ENCODE measurements around the gene ESPL1.

Gene ESPL1

GRCh38 chr12:53265783-53266182, 2.3 kb upstream of the ESPL1 start:
- peak overlapping the region; percentile 14 for H3K27ac Mint-ChIP-seq
- H3K36me3 Mint-ChIP-seq (ENCODE audit: low read depth): peaks cover 28% of the 10 kb centered on the region

GRCh38 chr12:53267306-53267998, 647 bp upstream of the ESPL1 start:
- DNase-seq: peak; percentile 52
- H3K36me3 Mint-ChIP-seq (ENCODE audit: low read depth): peaks cover 44% of the 10 kb centered on the region
- peak overlapping the region; percentile 98 for H3K4me3 Mint-ChIP-seq
- H3K4me1 Mint-ChIP-seq (ENCODE audit: low read depth): peaks cover 41% of the 10 kb centered on the region
- peak overlapping the region; percentile 99 for H3K27ac Mint-ChIP-seq
- H3K9me3 Mint-ChIP-seq: no peaks in the 10 kb centered on the region
- H3K27me3 Mint-ChIP-seq: no peaks in the 10 kb centered on the region

More at GRCh38 chr12:53265783-53266182, 2.3 kb upstream of the ESPL1 start:
- Mint-ChIP-seq H3K9me3 (no peaks in the 10 kb centered on the region), H3K4me3 (no peak overlapping the region), H3K27me3 (no peaks in the 10 kb centered on the region), H3K4me1 (ENCODE audit: low read depth) (peaks cover 38% of the 10 kb centered on the region)
- DNase-seq: no peak

GRCh38 chr12:53268630-53269562, 797 bp downstream of the ESPL1 start:
- H3K36me3 Mint-ChIP-seq (ENCODE audit: low read depth): peaks cover 55% of the 10 kb centered on the region
- H3K9me3 Mint-ChIP-seq: no peaks in the 10 kb centered on the region
- DNase-seq: no peak
- peak overlapping the region; percentile 98 for H3K4me3 Mint-ChIP-seq
- H3K27me3 Mint-ChIP-seq: no peaks in the 10 kb centered on the region
- peak overlapping the region; percentile 99 for H3K27ac Mint-ChIP-seq
- peaks cover 41% of the 10 kb centered on the region for H3K4me1 Mint-ChIP-seq (ENCODE audit: low read depth)

GRCh38 chr12:53274445-53274844, 6.3 kb downstream of the ESPL1 start:
- Mint-ChIP-seq H3K4me3 (no peak overlapping the region), H3K4me1 (ENCODE audit: low read depth) (peaks cover 18% of the 10 kb centered on the region), H3K9me3 (no peaks in the 10 kb centered on the region), H3K27ac (no peak overlapping the region), H3K36me3 (ENCODE audit: low read depth) (peaks cover 92% of the 10 kb centered on the region), H3K27me3 (no peaks in the 10 kb centered on the region)
- no peak for DNase-seq

- Mint-ChIP-seq H3K9me3 (no peaks in the 10 kb centered on the region), H3K4me1 (ENCODE audit: low read depth) (peaks cover 5% of the 10 kb centered on the region), H3K36me3 (ENCODE audit: low read depth) (peaks cover 89% of the 10 kb centered on the region), H3K4me3 (no peak overlapping the region), H3K27ac (no peak overlapping the region), H3K27me3 (no peaks in the 10 kb centered on the region)
- DNase-seq: no peak
These were observed 8.4 kb downstream of the ESPL1 start for GRCh38 chr12:53276511-53276910.

- no peak overlapping the region for H3K4me3 Mint-ChIP-seq
- DNase-seq: no peak
- no peaks in the 10 kb centered on the region for H3K27me3 Mint-ChIP-seq
- H3K36me3 Mint-ChIP-seq (ENCODE audit: low read depth): peaks cover 89% of the 10 kb centered on the region
- no peaks in the 10 kb centered on the region for H3K9me3 Mint-ChIP-seq
- peaks cover 2% of the 10 kb centered on the region for H3K4me1 Mint-ChIP-seq (ENCODE audit: low read depth)
- no peak overlapping the region for H3K27ac Mint-ChIP-seq
These were observed 9.9 kb downstream of the ESPL1 start for GRCh38 chr12:53277981-53278380.

GRCh38 chr12:53279283-53279869, 11.3 kb downstream of the ESPL1 start:
- H3K27ac Mint-ChIP-seq: no peak overlapping the region
- no peak for DNase-seq
- no peak overlapping the region for H3K4me3 Mint-ChIP-seq
- no peaks in the 10 kb centered on the region for H3K9me3 Mint-ChIP-seq
- peaks cover under 1% of the 10 kb centered on the region for H3K4me1 Mint-ChIP-seq (ENCODE audit: low read depth)
- no peaks in the 10 kb centered on the region for H3K27me3 Mint-ChIP-seq
- H3K36me3 Mint-ChIP-seq (ENCODE audit: low read depth): peaks cover 92% of the 10 kb centered on the region

GRCh38 chr12:53279888-53280498, 11.9 kb downstream of the ESPL1 start:
- no peak overlapping the region for H3K4me3 Mint-ChIP-seq
- no peaks in the 10 kb centered on the region for H3K9me3 Mint-ChIP-seq
- peaks cover 92% of the 10 kb centered on the region for H3K36me3 Mint-ChIP-seq (ENCODE audit: low read depth)
- no peaks in the 10 kb centered on the region for H3K4me1 Mint-ChIP-seq (ENCODE audit: low read depth)
- no peak for DNase-seq
- H3K27ac Mint-ChIP-seq: no peak overlapping the region
- no peaks in the 10 kb centered on the region for H3K27me3 Mint-ChIP-seq

GRCh38 chr12:53286448-53286847, 18.3 kb downstream of the ESPL1 start:
- Mint-ChIP-seq H3K9me3 (no peaks in the 10 kb centered on the region), H3K4me1 (ENCODE audit: low read depth) (peaks cover 17% of the 10 kb centered on the region), H3K4me3 (no peak overlapping the region), H3K27ac (no peak overlapping the region), H3K36me3 (ENCODE audit: low read depth) (peaks cover 97% of the 10 kb centered on the region), H3K27me3 (no peaks in the 10 kb centered on the region)
- DNase-seq: no peak

- peaks cover 97% of the 10 kb centered on the region for H3K36me3 Mint-ChIP-seq (ENCODE audit: low read depth)
- peak; percentile 80 for DNase-seq
- no peaks in the 10 kb centered on the region for H3K27me3 Mint-ChIP-seq
- peaks cover 17% of the 10 kb centered on the region for H3K4me1 Mint-ChIP-seq (ENCODE audit: low read depth)
- peak overlapping the region; percentile 46 for H3K27ac Mint-ChIP-seq
- H3K9me3 Mint-ChIP-seq: no peaks in the 10 kb centered on the region
- H3K4me3 Mint-ChIP-seq: no peak overlapping the region
These were observed 19.7 kb downstream of the ESPL1 start for GRCh38 chr12:53287741-53288216.

- Mint-ChIP-seq H3K9me3 (no peaks in the 10 kb centered on the region), H3K4me1 (ENCODE audit: low read depth) (peaks cover 17% of the 10 kb centered on the region), H3K27me3 (no peaks in the 10 kb centered on the region), H3K27ac (no peak overlapping the region), H3K4me3 (no peak overlapping the region), H3K36me3 (ENCODE audit: low read depth) (peaks cover 97% of the 10 kb centered on the region)
- DNase-seq: no peak
These were observed 20.2 kb downstream of the ESPL1 start for GRCh38 chr12:53288322-53288721.

GRCh38 chr12:53289891-53290290, 21.8 kb downstream of the ESPL1 start:
- no peak for DNase-seq
- peaks cover 97% of the 10 kb centered on the region for H3K36me3 Mint-ChIP-seq (ENCODE audit: low read depth)
- peaks cover 24% of the 10 kb centered on the region for H3K4me1 Mint-ChIP-seq (ENCODE audit: low read depth)
- no peaks in the 10 kb centered on the region for H3K9me3 Mint-ChIP-seq
- H3K27ac Mint-ChIP-seq: peak overlapping the region; percentile 75
- no peaks in the 10 kb centered on the region for H3K27me3 Mint-ChIP-seq
- H3K4me3 Mint-ChIP-seq: no peak overlapping the region

- Mint-ChIP-seq H3K27me3 (no peaks in the 10 kb centered on the region), H3K36me3 (ENCODE audit: low read depth) (peaks cover 99% of the 10 kb centered on the region), H3K9me3 (no peaks in the 10 kb centered on the region), H3K4me1 (ENCODE audit: low read depth) (peaks cover 28% of the 10 kb centered on the region), H3K27ac (peak overlapping the region; percentile 80), H3K4me3 (no peak overlapping the region)
- DNase-seq: peak; percentile 49
These were observed 22.6 kb downstream of the ESPL1 start for GRCh38 chr12:53290661-53291060.

- peaks cover 100% of the 10 kb centered on the region for H3K36me3 Mint-ChIP-seq (ENCODE audit: low read depth)
These were observed 24.3 kb downstream of the ESPL1 start for GRCh38 chr12:53292426-53292825.

More at GRCh38 chr12:53292426-53292825, 24.3 kb downstream of the ESPL1 start:
- no peak for DNase-seq
- Mint-ChIP-seq H3K4me1 (ENCODE audit: low read depth) (peaks cover 39% of the 10 kb centered on the region), H3K9me3 (no peaks in the 10 kb centered on the region), H3K4me3 (no peak overlapping the region), H3K27me3 (no peaks in the 10 kb centered on the region), H3K27ac (no peak overlapping the region)

Measured in activated T-cell treated with anti-CD3 and anti-CD28 coated beads, Interleukin-2, amount 50 U/mL, for 24 hours (primary cell).